ENCODE results near the gene EFCAB11. TPM values are rescaled to one million over a fixed set of nuclear protein-coding genes. Genes with fewer than 3 reads are reported as not detected.
"Not testable (repeated sequence)": the region's sequence is repeated elsewhere in the genome, so short reads cannot be mapped to it uniquely, and the experiment has no call there.

Gene EFCAB11
- total RNA-seq, 1 donor from 2014 or later = 3.9 TPM

- DNase-seq (ENCODE audit: extremely low read depth, low read depth, low spot score) = not testable (repeated sequence)
Measured at GRCh38 chr14:89874091-89874490, 80.4 kb downstream of the EFCAB11 start.

- DNase-seq (ENCODE audit: extremely low read depth, low read depth, low spot score) = no peak
Measured at GRCh38 chr14:89870316-89870715, 84.2 kb downstream of the EFCAB11 start.

- no peak for DNase-seq (ENCODE audit: extremely low read depth, low read depth, low spot score)
Measured at GRCh38 chr14:89869606-89870005, 84.9 kb downstream of the EFCAB11 start.

DNA sequence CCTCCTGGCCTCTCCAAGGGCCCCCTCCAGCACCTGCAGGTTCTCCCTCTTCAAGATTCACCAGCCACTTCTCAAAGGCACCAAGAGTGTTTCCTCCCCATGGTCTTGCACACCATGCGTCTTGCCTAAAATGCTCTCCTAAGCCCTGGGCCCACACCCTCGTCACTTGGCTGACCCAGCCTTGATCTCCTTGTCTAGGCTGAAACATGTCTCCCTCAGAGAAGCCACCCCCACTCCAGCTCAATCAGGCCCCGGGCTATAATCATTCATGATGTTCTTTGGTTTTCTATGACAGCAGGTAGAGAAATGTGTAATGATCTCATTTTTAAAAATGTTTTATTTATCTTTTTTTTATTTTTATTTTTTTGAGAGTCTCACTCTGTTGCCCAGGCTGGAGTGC lies 88.1 kb downstream of the EFCAB11 start:
- no peak for DNase-seq (ENCODE audit: extremely low read depth, low read depth, low spot score)

DNA sequence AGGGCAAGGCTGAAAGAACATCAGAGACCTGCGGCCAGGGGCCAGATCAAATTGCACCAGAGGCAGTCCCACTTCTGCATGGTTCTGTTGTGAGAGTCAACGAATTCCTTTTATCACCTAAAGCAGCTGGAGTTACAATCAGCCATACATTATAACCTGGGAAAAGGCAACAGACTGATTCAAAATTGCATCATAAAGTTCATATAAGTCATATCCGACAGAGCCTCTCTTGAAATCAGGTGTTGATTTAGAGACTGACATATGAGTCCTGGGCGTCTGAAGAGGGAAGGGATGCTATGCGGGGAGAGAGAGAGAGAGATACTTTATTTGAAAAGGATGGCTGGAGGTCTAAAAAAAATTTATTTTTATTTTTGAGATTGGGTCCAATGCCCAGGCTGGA lies 89.4 kb downstream of the EFCAB11 start:
- DNase-seq (ENCODE audit: extremely low read depth, low read depth, low spot score) = no peak

GRCh38 chr14:89862856-89863255 lies 91.7 kb downstream of the EFCAB11 start:
- no peak for DNase-seq (ENCODE audit: extremely low read depth, low read depth, low spot score)

GRCh38 chr14:89861630-89862029 lies 92.9 kb downstream of the EFCAB11 start:
- no peak for DNase-seq (ENCODE audit: extremely low read depth, low read depth, low spot score)

DNA sequence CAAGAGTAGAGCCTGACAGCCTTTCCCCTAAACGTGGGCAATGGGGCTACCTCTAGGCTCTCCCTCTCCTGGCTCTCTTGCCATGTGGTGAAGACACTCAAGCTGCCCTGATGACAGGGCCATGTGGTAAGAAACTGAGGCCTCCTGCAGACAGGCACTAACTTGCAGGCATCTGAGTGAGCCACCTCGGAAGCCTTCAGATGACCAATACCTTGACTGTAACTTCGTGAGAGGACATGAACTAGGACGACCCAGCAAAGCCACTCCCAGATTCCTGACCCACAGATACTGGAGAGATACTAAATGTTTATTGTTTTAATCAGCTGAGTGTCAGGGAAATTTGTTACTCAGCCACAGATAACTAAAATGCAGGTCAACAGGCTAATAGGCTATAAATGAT lies 96.4 kb downstream of the EFCAB11 start:
- no peak for DNase-seq (ENCODE audit: extremely low read depth, low read depth, low spot score)

GRCh38 chr14:89856871-89857345 lies 97.6 kb downstream of the EFCAB11 start:
- DNase-seq (ENCODE audit: extremely low read depth, low read depth, low spot score) = no peak

DNA sequence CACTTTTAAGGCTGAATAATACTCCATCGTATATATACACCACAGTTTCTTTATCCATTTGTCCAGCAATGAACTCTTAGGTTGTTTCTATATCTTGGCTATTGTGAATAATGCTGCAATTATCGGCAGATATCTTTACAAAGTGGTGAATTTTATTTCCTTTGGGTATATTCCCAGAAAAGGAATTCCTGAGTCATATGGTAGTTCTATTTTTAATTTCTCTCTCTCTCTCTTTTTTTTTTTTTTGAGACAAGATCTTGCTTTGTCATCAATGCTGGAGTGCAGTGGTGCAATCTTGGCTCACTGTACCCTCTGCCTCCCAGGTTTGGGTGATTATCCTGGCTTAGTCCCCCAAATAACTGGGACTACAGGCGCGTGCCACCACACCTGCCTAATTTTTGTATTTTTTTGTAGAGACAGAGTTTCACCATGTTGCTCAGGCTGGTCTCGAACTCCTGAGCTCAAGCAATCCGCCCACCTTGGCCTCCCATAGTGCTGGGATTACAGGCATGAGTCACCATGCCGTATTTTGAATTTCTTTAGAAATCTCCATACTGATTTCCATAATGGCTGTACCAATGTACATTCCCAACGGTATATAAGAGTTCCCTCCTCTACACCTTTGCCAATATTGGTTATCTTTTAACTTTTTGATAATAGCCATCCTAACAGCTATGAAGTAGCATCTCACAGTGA lies 98.4 kb downstream of the EFCAB11 start:
- DNase-seq (ENCODE audit: extremely low read depth, low read depth, low spot score) = peak; percentile 9

DNA sequence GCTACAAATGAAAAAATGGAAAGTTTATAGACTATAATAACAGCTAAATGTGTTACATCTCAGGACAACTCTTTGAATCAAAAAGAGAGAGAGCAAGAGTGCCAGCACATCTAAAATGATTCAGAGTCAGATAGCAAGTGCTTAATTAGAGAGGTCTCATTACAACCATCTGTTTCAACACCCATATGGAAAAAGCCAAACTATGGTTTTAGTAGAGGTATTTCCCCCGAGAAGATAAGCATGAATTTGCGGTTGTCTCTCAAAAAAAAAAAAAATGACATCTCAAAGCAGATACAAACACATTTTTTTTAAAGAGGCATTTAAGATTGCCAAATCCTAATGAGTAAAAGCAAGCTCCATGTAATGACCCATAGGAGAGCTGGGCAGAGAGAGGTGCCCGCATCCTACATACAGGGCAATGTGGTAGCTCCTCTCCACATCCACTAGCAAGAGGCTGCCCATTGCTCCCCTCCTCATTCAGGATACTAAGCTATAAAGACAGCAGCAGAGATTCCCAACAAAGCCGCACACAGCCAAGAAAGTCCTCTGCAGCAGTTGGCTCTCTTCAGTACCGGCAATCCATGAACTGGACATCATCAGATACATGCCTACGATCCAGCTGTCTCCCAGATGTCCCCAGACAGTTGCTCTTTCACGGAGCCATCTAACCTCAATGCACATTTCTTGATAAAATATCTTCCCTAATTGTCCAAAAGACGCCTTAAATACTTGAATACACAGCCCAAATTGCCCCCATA lies 100.4 kb downstream of the EFCAB11 start:
- DNase-seq (ENCODE audit: extremely low read depth, low read depth, low spot score) = no peak

- DNase-seq (ENCODE audit: extremely low read depth, low read depth, low spot score) = no peak
Measured at GRCh38 chr14:89851106-89851505, 103.4 kb downstream of the EFCAB11 start.

GRCh38 chr14:89849931-89850330 lies 104.6 kb downstream of the EFCAB11 start:
- DNase-seq (ENCODE audit: extremely low read depth, low read depth, low spot score) = no peak

DNA sequence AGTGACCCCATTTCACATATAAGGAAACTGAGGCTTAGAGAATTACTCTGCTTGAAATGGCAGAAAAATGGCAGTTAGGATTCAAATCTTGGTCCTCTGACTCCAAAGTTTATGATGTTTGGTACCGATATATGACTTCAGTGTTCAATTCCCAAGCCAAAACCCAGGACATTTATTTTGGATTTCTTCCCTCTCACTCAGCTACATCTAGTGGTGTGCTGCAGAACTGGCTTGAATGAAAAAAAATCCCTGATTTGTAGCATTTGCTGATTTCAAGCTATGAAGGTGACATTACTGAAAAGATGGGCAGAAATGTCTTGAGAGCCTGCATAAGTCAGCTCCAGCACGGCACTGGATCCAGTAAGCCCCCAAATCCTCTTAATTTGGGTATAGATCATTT lies 106.4 kb downstream of the EFCAB11 start:
- DNase-seq (ENCODE audit: extremely low read depth, low read depth, low spot score) = no peak

- no peak for DNase-seq (ENCODE audit: extremely low read depth, low read depth, low spot score)
Measured at GRCh38 chr14:89845346-89845745, 109.2 kb downstream of the EFCAB11 start.

DNA sequence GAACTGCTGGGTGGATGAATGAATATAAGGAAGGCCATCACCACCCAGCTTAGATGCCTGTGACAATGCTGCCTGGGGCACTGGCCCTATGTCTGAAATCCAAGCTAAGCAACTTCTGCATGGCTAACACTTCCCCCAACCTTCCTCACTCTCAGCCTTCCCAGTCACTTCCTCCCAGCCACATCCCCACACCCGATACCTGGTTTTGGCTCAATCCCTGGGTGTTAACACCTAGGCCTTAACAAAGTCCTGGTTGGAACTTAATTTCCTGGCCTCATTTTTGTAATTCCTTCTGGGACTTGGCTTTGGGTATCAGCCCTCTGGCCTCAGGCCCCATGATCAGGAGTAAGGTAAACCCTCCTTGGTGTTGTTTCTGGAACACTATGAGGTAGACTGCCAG lies 110.0 kb downstream of the EFCAB11 start:
- no peak for DNase-seq (ENCODE audit: extremely low read depth, low read depth, low spot score)

DNA sequence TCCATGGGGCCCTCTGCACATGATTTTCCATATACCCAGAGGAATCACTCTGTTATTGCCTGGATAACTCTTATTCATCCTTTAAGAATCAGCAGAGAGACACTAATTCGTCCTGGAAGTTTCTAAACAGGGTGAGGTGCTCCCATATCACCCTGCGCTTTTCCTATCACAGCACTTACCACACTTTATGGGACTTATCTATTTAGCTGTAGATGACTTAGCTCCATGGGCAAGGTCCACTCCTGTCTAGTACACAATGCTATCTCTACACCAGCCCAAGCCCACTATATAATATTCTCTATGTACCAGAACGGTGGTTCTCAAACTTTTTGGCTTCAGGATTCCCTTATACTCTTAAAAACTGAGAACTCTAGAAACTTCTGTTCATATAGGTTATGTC lies 111.7 kb downstream of the EFCAB11 start:
- no peak for DNase-seq (ENCODE audit: extremely low read depth, low read depth, low spot score)

DNA sequence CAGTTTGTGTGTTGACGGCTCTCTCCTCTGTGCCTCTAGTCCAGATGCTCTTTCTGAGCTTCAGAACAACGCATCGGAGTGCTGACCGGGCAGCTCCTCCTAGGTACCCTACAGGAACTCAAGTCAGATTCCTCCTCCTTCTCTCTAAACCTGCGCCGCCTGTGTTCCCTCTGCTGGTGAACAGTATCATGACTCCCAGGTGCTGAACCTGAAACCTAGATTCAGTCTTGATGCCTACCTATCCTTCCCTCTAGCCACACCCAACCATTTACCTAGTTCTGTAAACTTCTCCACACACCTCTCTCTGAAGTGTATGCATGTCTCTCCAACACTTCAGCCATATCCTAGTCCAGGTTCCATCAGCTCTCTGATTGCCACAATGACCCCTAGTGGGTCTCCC lies 112.7 kb downstream of the EFCAB11 start:
- no peak for DNase-seq (ENCODE audit: extremely low read depth, low read depth, low spot score)

DNA sequence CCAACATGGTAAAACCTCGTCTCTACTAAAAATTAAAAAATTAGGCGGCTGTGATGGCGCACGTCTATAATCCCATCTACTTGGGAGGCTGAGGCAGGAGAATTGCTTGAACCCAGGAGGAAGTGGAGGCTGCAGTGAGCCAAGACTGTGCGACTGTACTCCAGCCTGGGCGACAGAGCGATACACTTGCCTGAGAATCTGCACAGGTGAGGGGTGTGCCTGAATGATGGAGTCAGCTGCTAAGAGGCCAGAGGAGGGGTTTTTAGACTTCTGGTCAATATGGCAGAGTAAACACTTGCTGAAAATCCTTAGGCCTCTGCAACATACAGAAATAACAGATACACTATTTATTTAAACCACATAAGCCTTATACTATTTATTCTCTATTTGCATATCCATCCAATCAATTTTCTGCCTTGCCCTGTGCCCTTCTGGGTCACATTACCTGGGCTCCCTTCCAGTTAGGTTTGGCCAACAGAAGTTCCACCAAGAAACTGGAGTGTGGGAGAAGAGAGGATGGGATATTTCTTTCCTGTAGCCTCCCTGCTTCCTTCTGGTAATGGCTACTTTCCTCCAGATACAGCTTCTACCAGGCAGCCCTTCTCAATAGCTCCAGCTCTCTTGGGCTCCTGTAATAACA lies 117.6 kb downstream of the EFCAB11 start:
- no peak for DNase-seq (ENCODE audit: extremely low read depth, low read depth, low spot score)

DNA sequence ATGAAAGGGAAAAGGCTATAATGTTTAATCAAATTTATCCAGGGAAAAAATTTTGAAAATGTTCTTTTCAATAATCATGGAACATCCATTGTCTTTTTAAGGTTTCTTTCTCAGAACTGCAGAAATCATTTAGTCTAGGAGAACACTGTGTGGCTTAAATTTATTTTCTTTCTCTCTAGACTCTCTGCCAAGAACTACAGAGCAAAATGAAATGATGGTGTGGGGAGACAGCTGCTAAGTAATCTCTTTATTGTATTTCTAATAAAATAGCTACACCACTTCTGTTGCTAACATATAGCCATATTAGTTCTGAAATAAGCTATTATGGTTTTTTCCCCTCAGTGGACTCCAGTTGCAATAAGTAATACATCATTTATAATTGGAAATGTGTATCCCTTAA lies 120.9 kb downstream of the EFCAB11 start:
- no peak for DNase-seq (ENCODE audit: extremely low read depth, low read depth, low spot score)

GRCh38 chr14:89833120-89833532 lies 121.4 kb downstream of the EFCAB11 start:
- no peak for DNase-seq (ENCODE audit: extremely low read depth, low read depth, low spot score)

Data from glomerular endothelial cell (primary cell).